ENCODE data around the gene ADORA2A.

The ADORA2A gene

DNA sequence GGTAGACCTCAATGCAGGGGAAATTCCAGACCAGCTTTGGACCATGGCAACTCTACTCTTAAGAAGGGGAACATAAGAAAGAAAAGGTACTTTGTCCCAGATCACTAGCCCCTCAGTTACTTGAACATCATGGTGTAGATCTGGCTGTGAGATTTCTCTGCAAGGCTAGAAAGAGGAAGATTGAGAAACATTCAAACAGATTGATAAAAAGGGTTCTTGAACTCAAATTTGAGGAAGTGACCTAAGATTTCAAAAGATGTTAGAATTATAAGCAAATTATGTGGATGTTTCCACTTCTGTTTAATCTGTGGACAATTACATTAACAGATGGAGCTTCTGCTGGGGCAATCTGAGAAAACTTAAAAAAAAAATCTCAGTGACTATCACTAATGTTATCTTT, 45.9 kb downstream of the ADORA2A start:
- CTCF ChIA-PET = interaction anchor here (1.5 kb wide), 2 partner anchors 23 to 30 kb away, joined by 3 to 4 read pairs; no protein-coding TSS in a partner anchor
- TF ChIP-seq, protein P1, sequence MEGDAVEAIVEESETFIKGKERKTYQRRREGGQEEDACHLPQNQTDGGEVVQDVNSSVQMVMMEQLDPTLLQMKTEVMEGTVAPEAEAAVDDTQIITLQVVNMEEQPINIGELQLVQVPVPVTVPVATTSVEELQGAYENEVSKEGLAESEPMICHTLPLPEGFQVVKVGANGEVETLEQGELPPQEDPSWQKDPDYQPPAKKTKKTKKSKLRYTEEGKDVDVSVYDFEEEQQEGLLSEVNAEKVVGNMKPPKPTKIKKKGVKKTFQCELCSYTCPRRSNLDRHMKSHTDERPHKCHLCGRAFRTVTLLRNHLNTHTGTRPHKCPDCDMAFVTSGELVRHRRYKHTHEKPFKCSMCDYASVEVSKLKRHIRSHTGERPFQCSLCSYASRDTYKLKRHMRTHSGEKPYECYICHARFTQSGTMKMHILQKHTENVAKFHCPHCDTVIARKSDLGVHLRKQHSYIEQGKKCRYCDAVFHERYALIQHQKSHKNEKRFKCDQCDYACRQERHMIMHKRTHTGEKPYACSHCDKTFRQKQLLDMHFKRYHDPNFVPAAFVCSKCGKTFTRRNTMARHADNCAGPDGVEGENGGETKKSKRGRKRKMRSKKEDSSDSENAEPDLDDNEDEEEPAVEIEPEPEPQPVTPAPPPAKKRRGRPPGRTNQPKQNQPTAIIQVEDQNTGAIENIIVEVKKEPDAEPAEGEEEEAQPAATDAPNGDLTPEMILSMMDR (IDR thresholded peaks at IDR 0.05; ENCODE audit: control extremely low read depth, extremely low read depth, low read depth, missing control alignments) = no peak
- POLR2A ChIA-PET = no interaction called here
- no peak for DNase-seq (ENCODE audit: extremely low spot score)

DNA sequence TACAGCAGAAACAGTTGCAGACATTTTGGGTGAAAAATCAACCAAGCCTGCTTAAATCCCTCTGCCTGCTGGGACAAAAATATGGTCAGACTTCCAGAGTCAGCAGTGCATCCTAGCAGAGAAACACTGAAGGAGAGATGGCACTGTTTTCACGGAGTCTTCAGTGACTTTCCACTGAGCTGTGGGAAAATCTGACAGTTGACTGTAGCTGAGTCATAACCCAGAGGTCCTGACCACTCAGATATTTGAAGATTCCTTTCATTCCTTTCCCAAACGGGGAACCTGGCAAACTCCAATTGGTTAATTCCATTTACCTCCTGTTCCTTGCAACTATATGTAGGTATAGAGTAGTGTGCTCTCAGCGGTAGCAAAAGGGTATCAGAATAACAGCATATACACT, 46.8 kb downstream of the ADORA2A start:
- ChIA-PET CTCF (interaction anchor here (1.4 to 1.6 kb wide), 5 partner anchors 10 to 24 kb away, joined by 3 to 7 read pairs (median 4); no protein-coding TSS in a partner anchor), POLR2A (no interaction called here)
- TF ChIP-seq, protein P1 (IDR thresholded peaks at IDR 0.05; ENCODE audit: control extremely low read depth, extremely low read depth, low read depth, missing control alignments) = no peak
- DNase-seq (ENCODE audit: extremely low spot score) = no peak

DNA sequence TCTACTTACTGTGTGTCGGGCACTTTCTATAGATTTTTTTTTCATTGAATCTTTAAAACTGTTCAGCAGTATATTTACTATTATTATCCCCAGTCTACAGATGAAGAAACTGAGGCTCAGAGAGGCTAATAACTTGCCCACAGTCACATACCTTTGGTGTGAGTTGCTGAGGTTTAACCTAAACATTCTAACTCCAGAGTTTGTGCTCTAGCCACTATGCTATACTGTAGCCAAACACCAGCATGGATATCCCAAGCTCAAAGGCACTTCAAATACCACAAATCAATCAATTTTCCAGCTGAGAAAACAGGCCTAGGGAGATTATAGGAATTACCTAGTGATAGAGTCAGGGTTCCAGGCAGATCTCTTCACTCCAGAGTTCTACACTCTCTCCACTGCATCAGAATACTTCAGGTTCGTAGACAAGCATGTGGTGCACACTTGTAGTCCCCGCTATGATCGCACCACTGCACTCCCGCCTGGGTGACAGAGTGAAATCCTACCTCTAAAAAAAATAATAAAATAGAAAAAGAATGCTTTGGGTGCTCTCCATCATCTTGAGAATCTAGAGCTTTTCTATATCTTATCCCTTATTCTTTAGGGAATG, 47.4 kb downstream of the ADORA2A start:
- ChIA-PET CTCF (interaction anchor here (1.0 to 1.6 kb wide), 5 partner anchors 8 to 19 kb away, joined by 4 to 7 read pairs (median 4); no protein-coding TSS in a partner anchor), POLR2A (no interaction called here)
- TF ChIP-seq, protein P1 (IDR thresholded peaks at IDR 0.05; ENCODE audit: control extremely low read depth, extremely low read depth, low read depth, missing control alignments) = no peak
- no peak for DNase-seq (ENCODE audit: extremely low spot score)

DNA sequence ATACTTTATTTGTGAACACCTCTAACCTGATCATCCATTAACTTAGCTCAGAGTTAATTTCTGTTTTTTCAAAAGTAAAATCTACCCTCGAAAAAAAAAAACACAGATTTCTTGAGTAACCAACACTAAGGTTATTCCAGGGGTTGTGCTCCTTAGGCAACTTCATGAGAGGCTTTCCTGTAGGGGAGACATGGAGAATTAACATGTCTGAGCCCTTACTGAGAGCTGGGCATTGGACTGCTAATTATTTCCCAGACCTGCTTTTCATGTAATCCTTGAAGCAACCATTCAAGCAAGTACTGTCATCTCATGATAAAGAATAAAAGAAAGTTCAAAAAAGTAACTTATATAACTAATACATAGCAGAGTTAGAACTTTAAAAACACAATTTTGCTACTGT, 54.2 kb downstream of the ADORA2A start:
- CTCF ChIA-PET = interaction anchor here (0.9 to 2.3 kb wide), 5 partner anchors 10 to 40 kb away, joined by 3 to 7 read pairs (median 3); no protein-coding TSS in a partner anchor
- no peak for DNase-seq (ENCODE audit: extremely low spot score)
- POLR2A ChIA-PET = no interaction called here
- TF ChIP-seq, protein P1 (IDR thresholded peaks at IDR 0.05; ENCODE audit: control extremely low read depth, extremely low read depth, low read depth, missing control alignments) = no peak

DNA sequence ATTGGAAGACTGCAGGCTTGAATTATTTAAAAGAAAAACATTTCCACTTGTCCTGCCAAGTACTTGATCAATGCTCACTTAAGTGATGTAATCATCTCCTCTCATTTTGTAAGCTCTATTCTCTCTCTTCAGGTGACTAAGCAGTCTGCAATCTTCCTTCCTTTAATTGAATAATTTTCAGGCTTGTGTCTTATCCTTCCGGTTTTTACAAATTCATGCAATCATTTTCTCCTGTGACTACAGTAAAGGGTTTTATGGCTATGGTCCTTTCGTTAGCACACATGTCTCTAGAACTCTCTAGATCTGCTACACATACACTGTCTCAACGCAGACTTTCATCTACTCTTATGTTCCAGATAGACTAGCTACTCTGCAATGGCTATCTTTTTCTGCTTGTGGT, 55.2 kb downstream of the ADORA2A start:
- POLR2A ChIA-PET = no interaction called here
- TF ChIP-seq, protein P1 (IDR thresholded peaks at IDR 0.05; ENCODE audit: control extremely low read depth, extremely low read depth, low read depth, missing control alignments) = no peak
- CTCF ChIA-PET = interaction anchor here (0.9 to 3.2 kb wide), 8 partner anchors 7 to 59 kb away, joined by 3 to 14 read pairs (median 5); no protein-coding TSS in a partner anchor
- no peak for DNase-seq (ENCODE audit: extremely low spot score)

DNA sequence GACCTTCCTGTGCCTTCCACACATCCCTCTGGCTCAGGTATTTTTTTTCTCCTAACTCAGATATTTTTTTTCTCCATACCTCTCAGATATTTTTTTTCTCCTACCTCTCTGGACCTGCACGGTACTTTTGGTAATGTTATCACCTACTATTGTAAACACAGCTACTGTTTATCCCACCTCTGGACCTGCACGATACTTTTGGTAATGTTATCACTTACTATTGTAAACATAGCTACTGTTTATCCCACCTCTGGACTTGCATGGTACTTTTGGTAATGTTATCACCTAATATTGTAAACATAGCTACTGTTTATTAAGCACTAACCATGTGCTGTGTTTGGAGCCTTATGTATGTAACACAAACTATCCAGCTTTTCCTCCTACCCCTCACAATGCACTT, 55.6 kb downstream of the ADORA2A start:
- CTCF ChIA-PET = interaction anchor here (0.9 to 3.2 kb wide), 6 partner anchors 8 to 60 kb away, joined by 4 to 14 read pairs (median 6); no protein-coding TSS in a partner anchor
- POLR2A ChIA-PET = no interaction called here
- no peak for DNase-seq (ENCODE audit: extremely low spot score)
- TF ChIP-seq, protein P1 (IDR thresholded peaks at IDR 0.05; ENCODE audit: control extremely low read depth, extremely low read depth, low read depth, missing control alignments) = no peak
